Upper lobe of right lung (tissue), 1 donor: ENCODE measurements around the gene RAB3B. TPM values are rescaled to one million over a fixed set of nuclear protein-coding genes. Genes with fewer than 3 reads are reported as not detected.

ENCODE experiments used
- ATAC-seq: fragments of 200-7000 bp; cut with Tn5 transposase; one replicate; pipeline ENCODE4 v1.9.1; 2020; ENCODE audit warnings: mild to moderate bottlenecking, moderate library complexity
- DNase-seq: peaks from one replicate; pipeline ENCODE4 v3.0.0-alpha.2; 2020
- H3K27ac ChIP-seq: fragments of 200-600 bp; one replicate; pipeline ENCODE4 v1.8.0; 2022
- H3K27me3 ChIP-seq: fragments of 200-600 bp; one replicate; pipeline ENCODE4 v1.8.0; 2022; ENCODE audit warnings: mild to moderate bottlenecking
- H3K36me3 ChIP-seq: fragments of 200-600 bp; one replicate; pipeline ENCODE4 v1.8.0; 2022
- H3K4me1 ChIP-seq: fragments of 200-600 bp; one replicate; pipeline ENCODE4 v1.8.0; 2022
- H3K4me3 ChIP-seq: fragments of 200-600 bp; one replicate; pipeline ENCODE4 v1.8.0; 2022; ENCODE audit warnings: mild to moderate bottlenecking
- H3K9me3 ChIP-seq: fragments of 200-600 bp; one replicate; pipeline ENCODE4 v1.8.0; 2022
- CTCF ChIP-seq: fragments of 200-600 bp; IDR thresholded peaks from one replicate; pipeline ENCODE4 v1.8.0; 2022; ENCODE audit warnings: antibody characterized with exemption
- intact Hi-C: fragments of 100-400 bp; cut with DNase I; formaldehyde crosslinking; loops from one replicate; pipeline ENCODE4 v1.11.0; 2022
- total RNA-seq: library from RNA; stranded (reverse); fragmentation: NEBNext Ultra II Directional; extraction: Animal tissue kit (Norgen Biotek cat#: 25700); gene quantifications from one replicate; pipeline ENCODE4 v1.2.1, GENCODE V29; 2021
- donor health status: DM: no; HTN: yes; CAD: no; lungs with severe emphysema.

RAB3B gene
- total RNA-seq, 1 donor from 2014 or later: not detected

- no peak for ATAC-seq
- H3K9me3 ChIP-seq: no peaks in the 10 kb centered on the region
- no peak for DNase-seq
- H3K27me3 ChIP-seq: peaks cover 21% of the 10 kb centered on the region
- TF ChIP-seq CTCF: no peak
- intact Hi-C loops: no loop called here
- H3K36me3 ChIP-seq: no peaks in the 10 kb centered on the region
- H3K4me3 ChIP-seq: no peak overlapping the region
- H3K27ac ChIP-seq: no peak overlapping the region
- H3K4me1 ChIP-seq: no peaks in the 10 kb centered on the region
These were observed 8.2 kb upstream of the RAB3B start for GRCh38 chr1:51998701-51999100.

DNA sequence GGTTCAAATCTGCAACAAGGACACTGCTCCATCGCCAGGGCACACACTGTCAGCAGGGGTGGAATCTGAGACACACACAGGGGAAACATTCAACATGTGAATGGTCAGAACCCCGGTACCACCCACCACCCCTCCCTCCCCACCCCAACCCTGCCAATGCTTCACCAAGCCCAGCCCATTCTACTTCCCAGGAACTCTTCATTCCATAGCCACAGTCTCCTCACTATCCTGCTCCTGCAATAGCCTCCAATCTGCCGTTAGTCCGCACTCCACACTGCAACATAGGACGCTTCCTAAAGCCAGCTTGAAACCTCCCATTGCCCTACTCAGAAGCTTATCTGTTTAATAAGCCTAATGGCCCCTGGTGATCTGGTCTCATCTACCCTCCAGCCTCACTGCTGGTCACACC is 7.5 kb upstream of the RAB3B start:
- H3K27me3 ChIP-seq: peaks cover 20% of the 10 kb centered on the region
- no peaks in the 10 kb centered on the region for H3K4me1 ChIP-seq
- H3K36me3 ChIP-seq: no peaks in the 10 kb centered on the region
- intact Hi-C loops: no loop called here
- TF ChIP-seq CTCF: no peak
- DNase-seq (no peak), ATAC-seq (no peak)
- no peaks in the 10 kb centered on the region for H3K9me3 ChIP-seq
- H3K27ac ChIP-seq: no peak overlapping the region
- no peak overlapping the region for H3K4me3 ChIP-seq

GRCh38 chr1:51989582-51990477 is 670 bp downstream of the RAB3B start:
- intact Hi-C loops: no loop called here
- Histone ChIP-seq H3K9me3 (no peaks in the 10 kb centered on the region), H3K36me3 (no peaks in the 10 kb centered on the region), H3K27ac (no peak overlapping the region), H3K27me3 (peaks cover 44% of the 10 kb centered on the region), H3K4me1 (no peaks in the 10 kb centered on the region), H3K4me3 (peak overlapping the region; percentile 39)
- no peak for ATAC-seq
- TF ChIP-seq CTCF: no peak
- DNase-seq: no peak

GRCh38 chr1:51988254-51988653 is 2.2 kb downstream of the RAB3B start:
- no peak for TF ChIP-seq CTCF
- Histone ChIP-seq H3K27ac (no peak overlapping the region), H3K27me3 (peaks cover 36% of the 10 kb centered on the region), H3K36me3 (no peaks in the 10 kb centered on the region), H3K9me3 (no peaks in the 10 kb centered on the region), H3K4me1 (no peaks in the 10 kb centered on the region), H3K4me3 (no peak overlapping the region)
- DNase-seq (no peak), ATAC-seq (no peak)
- intact Hi-C loops: no loop called here

DNA sequence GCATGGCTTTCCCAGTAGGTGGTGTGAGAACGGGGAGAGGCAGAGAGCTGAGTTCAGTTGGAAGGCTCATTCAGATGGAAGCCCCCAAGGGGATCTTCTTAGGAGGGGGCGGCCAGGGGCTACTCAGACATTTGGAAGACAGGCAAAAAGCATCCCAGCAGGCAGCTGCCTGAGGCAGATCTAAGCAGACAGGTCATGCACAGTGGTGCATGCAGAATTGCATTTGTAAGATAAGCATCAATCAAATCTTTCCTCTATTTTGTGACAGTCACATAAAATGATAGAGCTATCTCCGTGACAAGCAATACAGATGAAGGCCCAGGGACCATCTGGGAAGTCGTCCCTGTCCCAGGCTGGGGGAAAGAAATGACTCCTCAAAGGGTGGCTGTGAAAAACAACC is 3.8 kb downstream of the RAB3B start:
- TF ChIP-seq CTCF: no peak
- Histone ChIP-seq H3K4me3 (no peak overlapping the region), H3K27me3 (peaks cover 20% of the 10 kb centered on the region), H3K27ac (no peak overlapping the region), H3K4me1 (no peaks in the 10 kb centered on the region), H3K9me3 (no peaks in the 10 kb centered on the region), H3K36me3 (no peaks in the 10 kb centered on the region)
- DNase-seq (no peak), ATAC-seq (no peak)
- intact Hi-C loops: no loop called here
